ENCODE data around the gene TADA2A.

The TADA2A gene

GRCh38 chr17:37406635-37407461 lies at the start of gene TADA2A, which contains the start of gene ACACA:
TSS of gene TADA2A (plus strand) at chr17:37406886. CDS start at chr17:37411366, 4,480 bp downstream.
TSS of gene ACACA (minus strand) at chr17:37406836. CDS start at chr17:37406299, 537 bp downstream.
- peak; percentile 88 for DNase-seq
- peaks cover 53% of the 10 kb centered on the region for H3K4me1 Mint-ChIP-seq (ENCODE audit: low read depth)
- peak within 1 kb of the TSS; percentile 96 for H3K4me3 Mint-ChIP-seq
- H3K36me3 Mint-ChIP-seq (ENCODE audit: low read depth): peaks cover 83% of the 10 kb centered on the region
- peak within 1 kb of the TSS; percentile 98 for H3K27ac Mint-ChIP-seq
- H3K27me3 Mint-ChIP-seq: no peaks in the 10 kb centered on the region
- no peaks in the 10 kb centered on the region for H3K9me3 Mint-ChIP-seq

GRCh38 chr17:37358098-37358829 lies 48.4 kb upstream of the TADA2A start:
- H3K4me3 Mint-ChIP-seq: peak overlapping the region; percentile 95
- peak; percentile 67 for DNase-seq
- no peaks in the 10 kb centered on the region for H3K9me3 Mint-ChIP-seq
- no peaks in the 10 kb centered on the region for H3K27me3 Mint-ChIP-seq
- peak overlapping the region; percentile 91 for H3K27ac Mint-ChIP-seq
- peaks cover 30% of the 10 kb centered on the region for H3K4me1 Mint-ChIP-seq (ENCODE audit: low read depth)
- H3K36me3 Mint-ChIP-seq (ENCODE audit: low read depth): peaks cover 33% of the 10 kb centered on the region

- Mint-ChIP-seq H3K27me3 (no peaks in the 10 kb centered on the region), H3K36me3 (ENCODE audit: low read depth) (peaks cover 29% of the 10 kb centered on the region), H3K4me1 (ENCODE audit: low read depth) (peaks cover 30% of the 10 kb centered on the region), H3K4me3 (peak overlapping the region; percentile 95), H3K27ac (peak overlapping the region; percentile 91), H3K9me3 (no peaks in the 10 kb centered on the region)
- peak; percentile 93 for DNase-seq
Measured at GRCh38 chr17:37358830-37359681, 47.6 kb upstream of the TADA2A start.

- H3K27me3 Mint-ChIP-seq: no peaks in the 10 kb centered on the region
- peaks cover 25% of the 10 kb centered on the region for H3K4me1 Mint-ChIP-seq (ENCODE audit: low read depth)
- no peaks in the 10 kb centered on the region for H3K9me3 Mint-ChIP-seq
- peak overlapping the region; percentile 44 for H3K4me3 Mint-ChIP-seq
- DNase-seq: no peak
- H3K27ac Mint-ChIP-seq: peak overlapping the region; percentile 72
- peaks cover 22% of the 10 kb centered on the region for H3K36me3 Mint-ChIP-seq (ENCODE audit: low read depth)
Measured at GRCh38 chr17:37359682-37360188, 47.0 kb upstream of the TADA2A start.

GRCh38 chr17:37360632-37361031 lies 46.1 kb upstream of the TADA2A start:
- Mint-ChIP-seq H3K4me1 (ENCODE audit: low read depth) (peaks cover 25% of the 10 kb centered on the region), H3K4me3 (no peak overlapping the region), H3K9me3 (no peaks in the 10 kb centered on the region), H3K27ac (no peak overlapping the region), H3K27me3 (no peaks in the 10 kb centered on the region), H3K36me3 (ENCODE audit: low read depth) (peaks cover 22% of the 10 kb centered on the region)
- DNase-seq: no peak

- no peak for DNase-seq
- Mint-ChIP-seq H3K36me3 (ENCODE audit: low read depth) (peaks cover 20% of the 10 kb centered on the region), H3K4me1 (ENCODE audit: low read depth) (peaks cover 25% of the 10 kb centered on the region), H3K27ac (no peak overlapping the region), H3K4me3 (no peak overlapping the region), H3K9me3 (no peaks in the 10 kb centered on the region), H3K27me3 (no peaks in the 10 kb centered on the region)
Measured at GRCh38 chr17:37361543-37361942, 45.1 kb upstream of the TADA2A start.

GRCh38 chr17:37365589-37365988 lies 41.1 kb upstream of the TADA2A start:
- H3K4me3 Mint-ChIP-seq: no peak overlapping the region
- no peak for DNase-seq
- H3K27me3 Mint-ChIP-seq: no peaks in the 10 kb centered on the region
- no peaks in the 10 kb centered on the region for H3K36me3 Mint-ChIP-seq (ENCODE audit: low read depth)
- H3K27ac Mint-ChIP-seq: no peak overlapping the region
- no peaks in the 10 kb centered on the region for H3K4me1 Mint-ChIP-seq (ENCODE audit: low read depth)
- H3K9me3 Mint-ChIP-seq: no peaks in the 10 kb centered on the region

- no peaks in the 10 kb centered on the region for H3K9me3 Mint-ChIP-seq
- H3K36me3 Mint-ChIP-seq (ENCODE audit: low read depth): no peaks in the 10 kb centered on the region
- H3K27ac Mint-ChIP-seq: no peak overlapping the region
- H3K4me3 Mint-ChIP-seq: no peak overlapping the region
- H3K27me3 Mint-ChIP-seq: no peaks in the 10 kb centered on the region
- DNase-seq: no peak
- H3K4me1 Mint-ChIP-seq (ENCODE audit: low read depth): peaks cover 4% of the 10 kb centered on the region
Measured at GRCh38 chr17:37368577-37368976, 38.1 kb upstream of the TADA2A start.

- Mint-ChIP-seq H3K27me3 (no peaks in the 10 kb centered on the region), H3K9me3 (no peaks in the 10 kb centered on the region), H3K27ac (no peak overlapping the region), H3K4me1 (ENCODE audit: low read depth) (peaks cover 5% of the 10 kb centered on the region), H3K36me3 (ENCODE audit: low read depth) (no peaks in the 10 kb centered on the region), H3K4me3 (no peak overlapping the region)
- DNase-seq: peak; percentile 68
Measured at GRCh38 chr17:37373530-37374159, 33.0 kb upstream of the TADA2A start.

GRCh38 chr17:37375706-37376105 lies 31.0 kb upstream of the TADA2A start, which contains the start of gene C17orf78:
TSS of gene C17orf78 (plus strand) at chr17:37375985. CDS start at chr17:37376093, 108 bp downstream.
- H3K27ac Mint-ChIP-seq: no peak within 1 kb of the TSS
- H3K9me3 Mint-ChIP-seq: no peaks in the 10 kb centered on the region
- no peak for DNase-seq
- H3K36me3 Mint-ChIP-seq (ENCODE audit: low read depth): no peaks in the 10 kb centered on the region
- no peaks in the 10 kb centered on the region for H3K27me3 Mint-ChIP-seq
- H3K4me1 Mint-ChIP-seq (ENCODE audit: low read depth): peaks cover 5% of the 10 kb centered on the region
- no peak within 1 kb of the TSS for H3K4me3 Mint-ChIP-seq

GRCh38 chr17:37382056-37382455 lies 24.6 kb upstream of the TADA2A start:
- H3K27me3 Mint-ChIP-seq: no peaks in the 10 kb centered on the region
- no peak for DNase-seq
- no peaks in the 10 kb centered on the region for H3K9me3 Mint-ChIP-seq
- no peaks in the 10 kb centered on the region for H3K36me3 Mint-ChIP-seq (ENCODE audit: low read depth)
- H3K27ac Mint-ChIP-seq: no peak overlapping the region
- H3K4me3 Mint-ChIP-seq: no peak overlapping the region
- no peaks in the 10 kb centered on the region for H3K4me1 Mint-ChIP-seq (ENCODE audit: low read depth)

GRCh38 chr17:37384560-37385149 lies 22.0 kb upstream of the TADA2A start:
- Mint-ChIP-seq H3K4me3 (no peak overlapping the region), H3K27ac (no peak overlapping the region), H3K9me3 (no peaks in the 10 kb centered on the region), H3K36me3 (ENCODE audit: low read depth) (peaks cover 8% of the 10 kb centered on the region), H3K27me3 (no peaks in the 10 kb centered on the region), H3K4me1 (ENCODE audit: low read depth) (no peaks in the 10 kb centered on the region)
- DNase-seq: no peak

- Mint-ChIP-seq H3K4me1 (ENCODE audit: low read depth) (no peaks in the 10 kb centered on the region), H3K9me3 (no peaks in the 10 kb centered on the region), H3K27me3 (no peaks in the 10 kb centered on the region), H3K36me3 (ENCODE audit: low read depth) (peaks cover 8% of the 10 kb centered on the region), H3K4me3 (no peak overlapping the region), H3K27ac (no peak overlapping the region)
- DNase-seq: no peak
Measured at GRCh38 chr17:37385474-37385990, 21.2 kb upstream of the TADA2A start.

All from activated T-cell treated with anti-CD3 and anti-CD28 coated beads, Interleukin-2, amount 50 U/mL, for 24 hours (primary cell).